ENCODE results near the gene PHETA2.

- TF ChIP-seq EZH2 (IDR thresholded peaks at IDR 0.05): no peak
- no peak for TF ChIP-seq POLR2AphosphoS5 (IDR thresholded peaks at IDR 0.05; ENCODE audit: borderline replicate concordance, low read depth, low read length)
These were observed 11.4 kb upstream of the PHETA2 start for GRCh38 chr22:42062506-42063170.
